Measurements from ENCODE around the gene BICRAL. TPM values are rescaled to one million over a fixed set of nuclear protein-coding genes. Genes with fewer than 3 reads are reported as not detected.

Gene BICRAL
- total and polyA plus RNA-seq, 2 donors (not counting 3 experiments of a cell fraction or from before 2014, with no cell fraction given), result 5.6 to 6.8 TPM

DNA sequence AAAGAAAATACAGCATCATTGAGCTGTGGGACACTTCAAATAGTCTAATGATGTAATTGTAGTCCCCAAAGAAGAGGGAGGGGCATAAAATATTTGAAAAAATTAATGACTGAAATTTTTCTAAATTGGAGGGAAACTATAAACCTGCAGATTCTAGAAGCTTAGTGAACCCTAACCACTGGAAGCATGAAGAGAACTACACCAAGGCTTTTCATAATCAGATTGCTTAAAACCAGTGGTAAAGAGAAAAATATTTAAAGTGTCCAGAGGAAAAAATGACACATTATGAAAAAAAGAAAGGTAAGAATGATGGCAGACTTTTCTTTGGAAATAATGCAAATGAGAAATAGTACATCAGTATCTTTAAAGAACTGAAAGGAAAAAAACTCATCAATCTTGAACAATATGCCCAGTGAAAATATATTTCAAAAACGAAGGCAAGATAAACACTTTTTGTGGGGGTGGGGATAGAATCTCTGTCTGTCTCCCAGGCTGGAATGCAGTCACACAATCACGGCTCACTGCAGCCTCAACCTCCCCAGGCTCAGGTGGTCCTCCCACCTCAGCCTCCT, 31.3 kb downstream of the BICRAL start:
- BruUV-seq (replicated peaks), result no TSS peak
- intact Hi-C loops (cut with micrococcal nuclease) (no loop called here), dilution Hi-C loops (cut with MboI; ENCODE audit: extremely low pct_ligation_motif_present, low sequenced_read_pairs) (no loop called here)
- Histone ChIP-seq H3K9me3 (replicated peaks; ENCODE audit: control insufficient read depth, insufficient read depth, low read length) (no peaks in the 10 kb centered on the region), H3K4me2 (ENCODE audit: insufficient read depth, low read length) (no peak overlapping the region), H3K79me2 (ENCODE audit: control insufficient read depth, insufficient read depth, low read length) (no peaks in the 10 kb centered on the region), H2AFZ (ENCODE audit: low read depth, low read length) (no peak overlapping the region), H3K36me3 (ENCODE audit: control insufficient read depth in 2 of 2, extremely low read depth in 1 of 2, insufficient read depth in 2 of 2, low read length in 2 of 2) (no peaks in the 10 kb centered on the region), H3K9ac (replicated peaks; ENCODE audit: extremely low read depth, insufficient read depth, low read length) (no peak overlapping the region), H3K9me1 (replicated peaks; ENCODE audit: control insufficient read depth, extremely low read depth, insufficient read depth, low read length) (no peaks in the 10 kb centered on the region), H3K4me1 (ENCODE audit: control insufficient read depth, extremely low read depth, insufficient read depth, low read length) (no peaks in the 10 kb centered on the region), H3K4me3 (replicated peaks in 1 of 3; ENCODE audit: insufficient read depth in 1 of 3, low read depth in 1 of 3, low read length in 3 of 3) (no peak overlapping the region), H4K20me1 (replicated peaks; ENCODE audit: control insufficient read depth, extremely low read depth, insufficient read depth, low read length) (no peaks in the 10 kb centered on the region), H3K27me3 (ENCODE audit: control insufficient read depth in 2 of 2, insufficient read depth in 2 of 2, low read length in 2 of 2) (no peaks in the 10 kb centered on the region), H3K27ac (ENCODE audit: insufficient read depth, low read depth, low read length) (no peak overlapping the region)
- DNase-seq (ENCODE audit: low read depth, low spot score) (no peak), FAIRE-seq (no peak)
- TF ChIP-seq FOS (IDR thresholded peaks at IDR 0.05; ENCODE audit: borderline replicate concordance, insufficient read depth, low read length), result no peak
- no peak for TF ChIP-seq POLR2AphosphoS5 (IDR thresholded peaks at IDR 0.05; ENCODE audit: insufficient read depth, low read depth, low read length)
- TF ChIP-seq POLR2A (IDR thresholded peaks at IDR 0.05; ENCODE audit: low read depth, low read length), result no peak
- no peak for TF ChIP-seq MYC (IDR thresholded peaks at IDR 0.05; ENCODE audit: low read depth, low read length)
- TF ChIP-seq, protein P1, sequence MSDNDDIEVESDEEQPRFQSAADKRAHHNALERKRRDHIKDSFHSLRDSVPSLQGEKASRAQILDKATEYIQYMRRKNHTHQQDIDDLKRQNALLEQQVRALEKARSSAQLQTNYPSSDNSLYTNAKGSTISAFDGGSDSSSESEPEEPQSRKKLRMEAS (IDR thresholded peaks at IDR 0.05; ENCODE audit: insufficient read depth, insufficient read length), result no peak
- no peak for TF ChIP-seq JUN (IDR thresholded peaks at IDR 0.05; ENCODE audit: borderline replicate concordance, insufficient read depth, insufficient read length, low read depth)
- TF ChIP-seq, protein P2, sequence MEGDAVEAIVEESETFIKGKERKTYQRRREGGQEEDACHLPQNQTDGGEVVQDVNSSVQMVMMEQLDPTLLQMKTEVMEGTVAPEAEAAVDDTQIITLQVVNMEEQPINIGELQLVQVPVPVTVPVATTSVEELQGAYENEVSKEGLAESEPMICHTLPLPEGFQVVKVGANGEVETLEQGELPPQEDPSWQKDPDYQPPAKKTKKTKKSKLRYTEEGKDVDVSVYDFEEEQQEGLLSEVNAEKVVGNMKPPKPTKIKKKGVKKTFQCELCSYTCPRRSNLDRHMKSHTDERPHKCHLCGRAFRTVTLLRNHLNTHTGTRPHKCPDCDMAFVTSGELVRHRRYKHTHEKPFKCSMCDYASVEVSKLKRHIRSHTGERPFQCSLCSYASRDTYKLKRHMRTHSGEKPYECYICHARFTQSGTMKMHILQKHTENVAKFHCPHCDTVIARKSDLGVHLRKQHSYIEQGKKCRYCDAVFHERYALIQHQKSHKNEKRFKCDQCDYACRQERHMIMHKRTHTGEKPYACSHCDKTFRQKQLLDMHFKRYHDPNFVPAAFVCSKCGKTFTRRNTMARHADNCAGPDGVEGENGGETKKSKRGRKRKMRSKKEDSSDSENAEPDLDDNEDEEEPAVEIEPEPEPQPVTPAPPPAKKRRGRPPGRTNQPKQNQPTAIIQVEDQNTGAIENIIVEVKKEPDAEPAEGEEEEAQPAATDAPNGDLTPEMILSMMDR (IDR thresholded peaks at IDR 0.05; ENCODE audit: extremely low read depth in 1 of 2, insufficient read depth in 1 of 2, low read depth in 1 of 2, low read length in 2 of 2), result no peak
- TF ChIP-seq EZH2 (IDR thresholded peaks at IDR 0.05; ENCODE audit: borderline replicate concordance, low read depth, low read length, severe bottlenecking), result no peak
- TF ChIP-seq GATA2 (IDR thresholded peaks at IDR 0.05; ENCODE audit: insufficient read depth, insufficient read length, low read depth, low read length), result no peak
- CTCF ChIA-PET, result no interaction called here
- POLR2A ChIA-PET, result no interaction called here

All from endothelial cell of umbilical vein (primary cell).